CD4-positive, alpha-beta memory T cell (primary cell): ENCODE results near the gene EIF4ENIF1. TPM values are rescaled to one million over a fixed set of nuclear protein-coding genes. Genes with fewer than 3 reads are reported as not detected.
"Not testable (repeated sequence)": the region's sequence is repeated elsewhere in the genome, so short reads cannot be mapped to it uniquely, and the experiment has no call there.

Source experiments
- CTCF ChIA-PET: fragments of 350-600 bp; sonication (Branson Sonifier 250); formaldehyde crosslinking; loops from one replicate; lab custom pipeline; 2021; ENCODE audit warnings: inconsistent platforms; ENCODE audit not compliant: partially characterized antibody; lab: Charles Lee
- POLR2A ChIA-PET: fragments of 350-600 bp; sonication (Branson Sonifier 250); formaldehyde crosslinking; loops from one replicate; lab custom pipeline; 2021; ENCODE audit not compliant: partially characterized antibody; lab: Charles Lee
- DNase-seq, 5 donors: peaks; one replicate each; pipeline versions ENCODE4 v3.0.0 to v3.0.0-alpha.2; 2020 to 2022; ENCODE audit warnings: mixed read lengths in 1 of 5
- H3K27ac ChIP-seq: one replicate; pipeline ENCODE4 v1.7.0; 2013; ENCODE audit warnings: low read depth, low read length
- H3K27me3 ChIP-seq: 2 replicates; pipeline ENCODE4 v1.7.0; 2013; ENCODE audit warnings: mild to moderate bottlenecking, low read length, moderate library complexity; ENCODE audit not compliant: insufficient read depth
- H3K36me3 ChIP-seq: 2 replicates; pipeline ENCODE4 v1.7.0; 2013; ENCODE audit warnings: mild to moderate bottlenecking, low read length, moderate library complexity; ENCODE audit not compliant: insufficient read depth
- H3K4me1 ChIP-seq: 2 replicates; pipeline ENCODE4 v1.7.0; 2013; ENCODE audit warnings: mild to moderate bottlenecking, low read length, moderate library complexity; ENCODE audit not compliant: insufficient read depth
- H3K4me3 ChIP-seq, 2 donors: one replicate each; pipeline ENCODE4 v1.7.0; 2013; ENCODE audit warnings: low read length in 2 of 2, mild to moderate bottlenecking in 1 of 2
- H3K9me3 ChIP-seq, 2 donors: one replicate each; pipeline ENCODE4 v1.7.0; 2013; ENCODE audit warnings: low read length in 2 of 2, control low read depth in 1 of 2; ENCODE audit not compliant: control insufficient read depth in 1 of 2
- H3K27ac Mint-ChIP-seq, 7 donors: one replicate each; pipeline ENCODE4 v1.8.0; 2020 to 2021; ENCODE audit warnings: mixed read lengths in 7 of 7, mild to moderate bottlenecking in 6 of 7, inconsistent platforms in 3 of 7, moderate library complexity in 3 of 7
- H3K27me3 Mint-ChIP-seq, 2 donors: one replicate each; pipeline ENCODE4 v1.8.0; 2020 to 2021; ENCODE audit warnings: mixed read lengths in 2 of 2
- H3K36me3 Mint-ChIP-seq, 2 donors: one replicate each; pipeline ENCODE4 v1.8.0; 2020 to 2021; ENCODE audit warnings: mixed read lengths in 2 of 2, inconsistent platforms in 1 of 2, mild to moderate bottlenecking in 1 of 2
- H3K4me1 Mint-ChIP-seq, 4 donors: one replicate each; pipeline ENCODE4 v1.8.0; 2020 to 2021; ENCODE audit warnings: mixed read lengths in 4 of 4, mild to moderate bottlenecking in 1 of 4
- H3K4me3 Mint-ChIP-seq, 8 donors: one replicate each; pipeline ENCODE4 v1.8.0; 2020 to 2021; ENCODE audit warnings: mixed read lengths in 8 of 8, mild to moderate bottlenecking in 7 of 8, moderate library complexity in 6 of 8, inconsistent platforms in 3 of 8
- H3K9me3 Mint-ChIP-seq, 8 donors: one replicate each; pipeline ENCODE4 v1.8.0; 2020 to 2021; ENCODE audit warnings: mixed read lengths in 8 of 8, mild to moderate bottlenecking in 5 of 8, inconsistent platforms in 3 of 8, moderate library complexity in 1 of 8
- intact Hi-C: fragments of 100-400 bp; cut with micrococcal nuclease; formaldehyde crosslinking; loops from one replicate; pipeline ENCODE4 v1.15.1; 2023
- polyA plus RNA-seq, 2 donors: library from polyadenylated mRNA; unstranded; fragments of 300-500 nt; fragmentation: Illumina TruSeq; gene quantifications; one replicate each; pipeline ENCODE4 v1.2.3, GENCODE V29; 2021
- total RNA-seq, 2 experiments: library from RNA; stranded (reverse); gene quantifications; one replicate each; pipeline ENCODE4 v1.2.3, GENCODE V29; 2021

Gene EIF4ENIF1
- total and polyA plus RNA-seq, 4 experiments from 2014 or later = 6.6 to 50.7 (median 29.6) TPM

GRCh38 chr22:31495343-31495742 lies 5.7 kb upstream of the EIF4ENIF1 start:
- Histone ChIP-seq H3K4me1 (peaks cover 68% of the 10 kb centered on the region), H3K9me3 (no peaks in the 10 kb centered on the region), H3K27me3 (no peaks in the 10 kb centered on the region), H3K27ac (peak overlapping the region; percentile 89), H3K36me3 (no peaks in the 10 kb centered on the region), H3K4me3 (peak overlapping the region in 1 of 2 donors; percentile 30)
- Mint-ChIP-seq H3K27me3 (no peaks in the 10 kb centered on the region), H3K9me3 (no peaks in the 10 kb centered on the region), H3K4me3 (peak overlapping the region; percentile 87 to 98 (median 91)), H3K27ac (peak overlapping the region; percentile 94 to 98 (median 97)), H3K4me1 (peaks cover 29 to 71% (median 39%) of the 10 kb centered on the region in 4 donors), H3K36me3 (peaks cover 0 to 28% of the 10 kb centered on the region in 2 donors)
- no peak for DNase-seq
- POLR2A ChIA-PET = interaction anchor here (0.7 to 1.4 kb wide), 6 partner anchors 8 to 1071 kb away, joined by 3 to 7 read pairs (median 3); no protein-coding TSS in a partner anchor
- CTCF ChIA-PET = no interaction called here
- intact Hi-C loops = loop anchor here (5.0 to 10.0 kb wide), 4 partner anchors 42 to 449 kb away; partner anchors contain the start of genes PIK3IP1 and YWHAH

- Histone ChIP-seq H3K4me1 (peaks cover 59% of the 10 kb centered on the region), H3K27ac (peak overlapping the region; percentile 51)
- H3K4me3 ChIP-seq, DNase-seq, H3K27me3 ChIP-seq, H3K36me3 ChIP-seq, CTCF ChIA-PET, H3K27me3 Mint-ChIP-seq, H3K9me3 Mint-ChIP-seq, H3K9me3 ChIP-seq: not testable (repeated sequence)
- POLR2A ChIA-PET = interaction anchor here (0.6 to 1.6 kb wide), 2 partner anchors 27 to 94 kb away, joined by 3 to 4 read pairs; partner anchors contain the start of gene DRG1
- Mint-ChIP-seq H3K4me1 (peaks cover 29 to 72% (median 38%) of the 10 kb centered on the region in 4 donors), H3K36me3 (peaks cover 0 to 32% of the 10 kb centered on the region in 2 donors), H3K27ac (peak overlapping the region; percentile 77 to 92 (median 90)), H3K4me3 (peak overlapping the region in 6 of 8 donors; percentile 55 to 77 (median 69))
- intact Hi-C loops = loop anchor here (10.0 kb wide), 1 partner anchor 451 kb away; the partner anchor contains the start of gene YWHAH
Measured at GRCh38 chr22:31493355-31493754, 3.7 kb upstream of the EIF4ENIF1 start.

GRCh38 chr22:31492151-31492550 lies 2.5 kb upstream of the EIF4ENIF1 start:
- Histone ChIP-seq H3K4me3 (no peak overlapping the region), H3K27me3 (no peaks in the 10 kb centered on the region), H3K27ac (no peak overlapping the region), H3K4me1 (peaks cover 55% of the 10 kb centered on the region), H3K36me3 (no peaks in the 10 kb centered on the region), H3K9me3 (no peaks in the 10 kb centered on the region)
- intact Hi-C loops = loop anchor here (10.0 kb wide), 1 partner anchor 453 kb away; the partner anchor contains the start of gene YWHAH
- Mint-ChIP-seq H3K36me3 (peaks cover 1 to 30% of the 10 kb centered on the region in 2 donors), H3K27ac (peak overlapping the region; percentile 27 to 97 (median 68)), H3K27me3 (no peaks in the 10 kb centered on the region), H3K4me3 (peak overlapping the region in 6 of 8 donors; percentile 8 to 58 (median 24)), H3K4me1 (peaks cover 27 to 67% (median 35%) of the 10 kb centered on the region in 4 donors), H3K9me3 (no peaks in the 10 kb centered on the region)
- ChIA-PET CTCF (interaction anchor here (0.5 kb wide), 1 partner anchor 518 kb away, joined by 3 read pairs; no protein-coding TSS in a partner anchor), POLR2A (interaction anchor here (1.4 kb wide), 1 partner anchor 200 kb away, joined by 3 read pairs; the partner anchor contains the start of gene PIK3IP1)
- DNase-seq = no peak

GRCh38 chr22:31491218-31491962 lies 1.7 kb upstream of the EIF4ENIF1 start:
- peak overlapping the region in 1 of 2 donors; percentile 77 for H3K4me3 ChIP-seq
- no peak for DNase-seq
- H3K4me3 Mint-ChIP-seq = peak overlapping the region in 7 of 8 donors; percentile 31 to 99 (median 93)
- peaks cover 3 to 27% of the 10 kb centered on the region in 2 donors for H3K36me3 Mint-ChIP-seq
- ChIA-PET POLR2A (interaction anchor here (1.3 to 1.5 kb wide), 4 partner anchors 40 to 199 kb away, joined by 3 to 7 read pairs (median 4); partner anchors contain the start of gene PIK3IP1), CTCF (interaction anchor here (0.5 kb wide), 1 partner anchor 518 kb away, joined by 3 read pairs; no protein-coding TSS in a partner anchor)
- intact Hi-C loops = loop anchor here (10.0 kb wide), 1 partner anchor 453 kb away; the partner anchor contains the start of gene YWHAH
- H3K27me3 ChIP-seq = no peaks in the 10 kb centered on the region
- H3K27ac Mint-ChIP-seq = peak overlapping the region; percentile 94 to 99 (median 96)
- H3K36me3 ChIP-seq = no peaks in the 10 kb centered on the region
- peak overlapping the region; percentile 87 for H3K27ac ChIP-seq
- peaks cover 28 to 61% (median 36%) of the 10 kb centered on the region in 4 donors for H3K4me1 Mint-ChIP-seq
- H3K27me3 Mint-ChIP-seq = no peaks in the 10 kb centered on the region
- H3K4me1 ChIP-seq = peaks cover 55% of the 10 kb centered on the region
- H3K9me3 Mint-ChIP-seq = no peaks in the 10 kb centered on the region
- H3K9me3 ChIP-seq = no peaks in the 10 kb centered on the region

GRCh38 chr22:31490496-31490925 lies 869 bp upstream of the EIF4ENIF1 start:
- H3K27ac Mint-ChIP-seq = peak overlapping the region; percentile 94 to 99 (median 96)
- POLR2A ChIA-PET = interaction anchor here (1.0 to 2.9 kb wide), 6 partner anchors 39 to 204 kb away, joined by 3 to 7 read pairs (median 5); partner anchors contain the start of gene PIK3IP1
- intact Hi-C loops = loop anchor here (1.0 to 10.0 kb wide), 3 partner anchors 144 to 454 kb away; partner anchors contain the start of genes PATZ1, PRR14L and YWHAH
- H3K36me3 ChIP-seq = no peaks in the 10 kb centered on the region
- H3K4me3 Mint-ChIP-seq = peak overlapping the region; percentile 92 to 99 (median 96)
- H3K27me3 ChIP-seq = no peaks in the 10 kb centered on the region
- no peaks in the 10 kb centered on the region for H3K9me3 Mint-ChIP-seq
- H3K4me3 ChIP-seq = peak overlapping the region; percentile 70 to 77
- peaks cover 3 to 24% of the 10 kb centered on the region in 2 donors for H3K36me3 Mint-ChIP-seq
- H3K27ac ChIP-seq = peak overlapping the region; percentile 87
- CTCF ChIA-PET = no interaction called here
- no peaks in the 10 kb centered on the region for H3K27me3 Mint-ChIP-seq
- H3K4me1 Mint-ChIP-seq = peaks cover 26 to 54% (median 33%) of the 10 kb centered on the region in 4 donors
- H3K9me3 ChIP-seq = no peaks in the 10 kb centered on the region
- peaks cover 52% of the 10 kb centered on the region for H3K4me1 ChIP-seq
- peak; percentile 58 to 79 (median 63) for DNase-seq

GRCh38 chr22:31488988-31489617 lies 539 bp downstream of the EIF4ENIF1 start:
- Histone ChIP-seq H3K36me3 (peaks cover 7% of the 10 kb centered on the region), H3K4me1 (peaks cover 45% of the 10 kb centered on the region), H3K27ac (peak overlapping the region; percentile 87), H3K4me3 (peak overlapping the region; percentile 20 to 70), H3K9me3 (no peaks in the 10 kb centered on the region), H3K27me3 (no peaks in the 10 kb centered on the region)
- Mint-ChIP-seq H3K27ac (peak overlapping the region; percentile 84 to 97 (median 89)), H3K27me3 (no peaks in the 10 kb centered on the region), H3K4me1 (peaks cover 29 to 48% (median 42%) of the 10 kb centered on the region in 4 donors), H3K4me3 (peak overlapping the region; percentile 81 to 88 (median 86)), H3K9me3 (no peaks in the 10 kb centered on the region), H3K36me3 (peaks cover 13 to 37% of the 10 kb centered on the region in 2 donors)
- ChIA-PET POLR2A (interaction anchor here (1.2 to 2.9 kb wide), 5 partner anchors 9 to 199 kb away, joined by 3 to 11 read pairs (median 6); partner anchors contain the start of gene PIK3IP1), CTCF (interaction anchor here (0.8 to 1.4 kb wide), 4 partner anchors 12 to 145 kb away, joined by 3 to 5 read pairs (median 4); no protein-coding TSS in a partner anchor)
- intact Hi-C loops = loop anchor here (1.0 kb wide), 2 partner anchors 8 to 90 kb away; partner anchors contain the start of gene DRG1
- DNase-seq = peak; percentile 9 to 56 (median 19)
